Measurements from ENCODE around the gene VMAC. TPM values are rescaled to one million over a fixed set of nuclear protein-coding genes. Genes with fewer than 3 reads are reported as not detected.

The VMAC gene
- total and polyA plus RNA-seq, 9 of the 15 experiments (the other 6 are each of a cell fraction or from before 2014, with no cell fraction given) = 0.03 to 3.4 (median 1.1) TPM

DNA sequence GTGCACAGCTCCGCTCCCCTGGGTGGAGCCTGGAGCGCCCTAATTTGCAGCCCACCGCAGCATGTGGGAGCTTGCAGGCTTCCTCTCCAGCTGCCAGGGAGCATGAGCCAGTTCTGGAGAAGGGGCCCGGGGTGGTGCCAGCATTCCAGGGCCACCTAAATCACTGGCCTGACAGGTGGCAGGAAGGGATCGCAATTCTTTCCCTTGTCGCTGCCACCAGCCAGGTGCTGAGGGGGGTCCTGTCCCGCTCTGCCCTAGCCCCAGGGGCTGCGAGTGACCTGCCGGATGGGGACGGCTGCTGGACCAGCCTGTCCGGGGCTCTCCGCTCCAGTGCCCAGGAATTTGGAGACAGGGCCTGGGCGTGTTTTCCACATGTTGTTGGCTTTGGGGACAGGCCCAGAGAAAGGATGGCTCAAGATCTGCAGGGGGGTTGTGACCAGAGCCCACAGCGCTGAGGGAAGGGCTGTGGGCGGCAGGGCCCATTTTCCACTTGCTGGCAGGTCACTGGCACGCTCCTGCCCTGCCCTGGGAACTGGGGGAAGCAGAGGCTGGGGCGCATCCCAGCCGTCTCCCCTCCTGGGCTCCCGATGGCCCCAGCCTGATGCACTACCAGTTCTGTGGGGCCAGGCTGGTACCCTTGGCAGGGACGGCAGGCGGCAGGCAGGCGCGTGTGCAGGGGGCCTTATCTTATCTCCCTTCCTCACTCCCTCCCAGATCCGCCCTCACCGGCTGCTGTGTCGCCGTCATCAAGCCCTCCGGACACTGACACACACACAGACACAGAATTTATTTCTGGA lies 10.6 kb upstream of the VMAC start (continued):
- TF ChIP-seq, protein P1, sequence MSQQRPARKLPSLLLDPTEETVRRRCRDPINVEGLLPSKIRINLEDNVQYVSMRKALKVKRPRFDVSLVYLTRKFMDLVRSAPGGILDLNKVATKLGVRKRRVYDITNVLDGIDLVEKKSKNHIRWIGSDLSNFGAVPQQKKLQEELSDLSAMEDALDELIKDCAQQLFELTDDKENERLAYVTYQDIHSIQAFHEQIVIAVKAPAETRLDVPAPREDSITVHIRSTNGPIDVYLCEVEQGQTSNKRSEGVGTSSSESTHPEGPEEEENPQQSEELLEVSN (IDR thresholded peaks at IDR 0.05; ENCODE audit: borderline replicate concordance in 1 of 2, extremely low read depth in 1 of 2, insufficient read depth in 1 of 2, insufficient read length in 1 of 2, low read depth in 1 of 2, low read length in 1 of 2, poor library complexity in 1 of 2, severe bottlenecking in 1 of 2) = no peak
- TF ChIP-seq ZKSCAN8 (CRISPR knock-in tag; IDR thresholded peaks at IDR 0.05) (no peak), ZNF764 (CRISPR knock-in tag; IDR thresholded peaks at IDR 0.05; ENCODE audit: low read depth) (no peak), KAT2B (IDR thresholded peaks at IDR 0.05; ENCODE audit: low read depth, low read length) (no peak), HOXB6 (CRISPR knock-in tag; IDR thresholded peaks at IDR 0.05; ENCODE audit: borderline replicate concordance) (no peak), HNRNPUL1 (IDR thresholded peaks at IDR 0.05; ENCODE audit: low read length) (no peak), ZNF217 (CRISPR knock-in tag; IDR thresholded peaks at IDR 0.05) (no peak), RAD21 (CRISPR knock-in tag; conservative IDR thresholded peaks at IDR 0.05 in 1 of 2, IDR thresholded peaks at IDR 0.05 in 1 of 2) (no peak), CREB1 (IDR thresholded peaks at IDR 0.05) (no peak), CREB1 (CRISPR knock-in tag; IDR thresholded peaks at IDR 0.05) (peak; percentile 40; the same call in 1 of the 2 replicates), PHB (CRISPR knock-in tag; IDR thresholded peaks at IDR 0.05) (no peak), ZNF124 (CRISPR knock-in tag; IDR thresholded peaks at IDR 0.05) (no peak), RBM15 (IDR thresholded peaks at IDR 0.05; ENCODE audit: insufficient read depth, low read length) (no peak), GTF2F1 (IDR thresholded peaks at IDR 0.05; ENCODE audit: low read depth, low read length) (no peak), PURB (CRISPR knock-in tag; IDR thresholded peaks at IDR 0.05; ENCODE audit: low read depth) (no peak), ZNF12 (CRISPR knock-in tag; IDR thresholded peaks at IDR 0.05) (no peak), HSF4 (CRISPR knock-in tag; IDR thresholded peaks at IDR 0.05; ENCODE audit: borderline replicate concordance) (no peak), ZBTB17 (CRISPR knock-in tag; IDR thresholded peaks at IDR 0.05) (no peak), CBX3 (IDR thresholded peaks at IDR 0.05; ENCODE audit: borderline replicate concordance in 1 of 2, low read length in 2 of 2) (no peak), MYNN (IDR thresholded peaks at IDR 0.05) (peak; percentile 87), MYNN (CRISPR knock-in tag; IDR thresholded peaks at IDR 0.05) (no peak), BHLHE40 (IDR thresholded peaks at IDR 0.05; ENCODE audit: low read length) (peak; percentile 71; the same call in 1 of the 2 replicates), ZSCAN29 (IDR thresholded peaks at IDR 0.05) (no peak), ZNF57 (CRISPR knock-in tag; IDR thresholded peaks at IDR 0.05) (no peak), TCF7L2 (IDR thresholded peaks at IDR 0.05; ENCODE audit: low read depth, low read length) (no peak), MTA1 (IDR thresholded peaks at IDR 0.05; ENCODE audit: borderline replicate concordance) (no peak)
- TF ChIP-seq, protein P2, sequence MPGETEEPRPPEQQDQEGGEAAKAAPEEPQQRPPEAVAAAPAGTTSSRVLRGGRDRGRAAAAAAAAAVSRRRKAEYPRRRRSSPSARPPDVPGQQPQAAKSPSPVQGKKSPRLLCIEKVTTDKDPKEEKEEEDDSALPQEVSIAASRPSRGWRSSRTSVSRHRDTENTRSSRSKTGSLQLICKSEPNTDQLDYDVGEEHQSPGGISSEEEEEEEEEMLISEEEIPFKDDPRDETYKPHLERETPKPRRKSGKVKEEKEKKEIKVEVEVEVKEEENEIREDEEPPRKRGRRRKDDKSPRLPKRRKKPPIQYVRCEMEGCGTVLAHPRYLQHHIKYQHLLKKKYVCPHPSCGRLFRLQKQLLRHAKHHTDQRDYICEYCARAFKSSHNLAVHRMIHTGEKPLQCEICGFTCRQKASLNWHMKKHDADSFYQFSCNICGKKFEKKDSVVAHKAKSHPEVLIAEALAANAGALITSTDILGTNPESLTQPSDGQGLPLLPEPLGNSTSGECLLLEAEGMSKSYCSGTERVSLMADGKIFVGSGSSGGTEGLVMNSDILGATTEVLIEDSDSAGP (CRISPR knock-in tag; IDR thresholded peaks at IDR 0.05) = no peak
